ENCODE data around the gene RBFA.

Gene RBFA

DNA sequence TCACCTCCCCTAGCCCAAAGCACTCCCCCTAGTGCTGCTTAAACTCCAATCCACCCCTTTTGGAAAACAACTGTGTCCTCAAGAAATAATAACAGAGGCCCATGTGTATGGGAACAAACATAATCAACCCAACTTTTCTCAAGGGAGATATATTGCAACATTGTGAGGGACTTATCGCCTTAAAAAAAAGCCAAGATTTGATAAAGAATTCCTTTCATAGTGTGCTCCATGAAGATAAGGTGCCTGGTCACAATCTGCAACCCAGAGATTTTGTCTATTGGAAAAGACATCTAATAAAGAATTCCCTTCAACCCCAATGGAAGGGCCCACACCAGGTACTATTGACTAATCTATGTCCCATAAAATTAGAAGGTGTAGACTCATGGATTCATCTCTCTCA, 4.5 kb upstream of the RBFA start:
- no peak for DNase-seq (ENCODE audit: low spot score)

DNA sequence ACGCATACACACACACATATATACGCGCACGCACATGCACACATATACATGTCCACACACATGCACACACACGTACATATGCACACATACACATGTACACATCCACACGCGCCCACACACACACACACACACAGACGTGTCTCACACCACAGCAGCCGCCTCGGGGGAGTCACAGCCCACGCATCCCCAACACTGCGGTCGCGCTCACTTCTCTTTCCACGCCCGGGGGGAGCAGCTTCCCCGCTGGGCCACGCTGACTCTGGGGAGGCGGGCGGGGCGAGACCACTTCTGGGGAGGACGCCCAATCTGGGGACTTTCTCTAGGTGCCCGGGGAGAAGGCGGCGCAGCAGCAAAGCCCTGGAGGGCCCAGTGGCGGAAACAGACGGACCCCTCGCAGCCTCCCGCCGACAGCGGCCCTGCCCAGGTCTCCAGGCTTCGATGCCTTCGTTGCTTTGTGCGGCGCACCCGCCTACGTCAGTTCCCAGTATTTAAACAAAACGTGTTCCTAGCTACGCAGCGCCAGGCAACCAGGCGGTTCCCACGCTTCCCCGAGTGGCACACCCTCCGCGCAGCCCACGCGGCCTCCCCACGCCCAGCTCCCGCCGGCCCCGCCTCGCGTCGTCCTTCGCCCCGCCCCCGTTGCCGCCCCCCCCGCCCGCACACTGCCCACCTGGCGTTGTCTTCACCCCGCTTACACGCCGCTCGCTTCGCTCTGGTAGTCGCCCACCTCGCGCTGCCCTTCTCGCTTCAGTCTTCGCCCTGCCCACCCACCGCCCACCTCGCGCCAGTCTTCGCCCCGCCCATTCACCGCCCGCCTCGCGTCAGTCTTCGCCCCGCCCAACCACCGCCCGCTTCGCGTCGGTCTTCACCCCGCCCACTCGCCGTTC, 810 bp upstream of the RBFA start:
- no peak for DNase-seq (ENCODE audit: low spot score)

DNA sequence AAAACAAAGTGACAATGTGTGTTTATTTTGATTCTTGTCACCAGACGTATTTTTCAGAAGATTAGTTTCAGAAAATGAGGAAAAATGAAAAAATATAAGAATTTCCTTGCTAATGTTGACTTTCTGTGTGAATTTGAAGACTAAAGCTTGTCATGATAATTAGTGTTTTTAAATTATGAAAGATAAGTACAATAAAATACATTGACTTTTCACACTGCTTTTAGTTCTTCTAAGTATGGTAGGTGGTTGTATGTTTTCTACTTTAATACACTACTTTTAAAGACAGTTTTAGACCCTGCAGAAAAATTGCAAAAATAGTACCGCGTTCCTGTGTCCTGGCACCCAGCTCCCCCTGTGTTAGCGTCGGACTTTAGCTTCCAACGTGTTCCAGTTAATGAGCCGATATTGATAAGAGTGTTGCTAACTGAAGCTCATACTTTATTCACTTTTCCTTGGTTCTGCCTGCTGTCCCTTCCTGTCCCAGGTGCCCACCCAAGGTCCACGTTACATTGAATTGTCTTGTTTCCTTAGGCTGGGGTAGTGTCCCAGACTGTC, 695 bp downstream of the RBFA start:
- DNase-seq (ENCODE audit: low spot score), result no peak

DNA sequence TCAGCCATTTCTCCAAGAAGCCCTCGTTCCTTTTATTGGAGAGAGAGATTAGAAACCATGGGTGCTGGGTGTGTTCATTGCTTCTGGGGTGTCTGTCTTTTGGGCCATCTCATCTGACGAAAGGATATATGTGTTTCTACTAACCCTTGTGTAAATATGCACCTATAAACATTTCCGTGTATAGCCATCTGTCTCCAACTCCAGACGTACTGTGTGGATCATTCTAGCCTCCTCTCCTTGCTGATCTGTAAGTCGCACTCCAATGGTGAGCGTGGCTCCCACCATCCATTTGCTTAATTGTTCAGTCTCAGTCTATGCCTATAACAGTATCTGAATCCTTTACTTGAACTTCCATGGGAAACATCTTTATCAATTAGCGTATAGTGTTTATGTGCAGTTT, 1.8 kb downstream of the RBFA start:
- DNase-seq (ENCODE audit: low spot score), result no peak

DNA sequence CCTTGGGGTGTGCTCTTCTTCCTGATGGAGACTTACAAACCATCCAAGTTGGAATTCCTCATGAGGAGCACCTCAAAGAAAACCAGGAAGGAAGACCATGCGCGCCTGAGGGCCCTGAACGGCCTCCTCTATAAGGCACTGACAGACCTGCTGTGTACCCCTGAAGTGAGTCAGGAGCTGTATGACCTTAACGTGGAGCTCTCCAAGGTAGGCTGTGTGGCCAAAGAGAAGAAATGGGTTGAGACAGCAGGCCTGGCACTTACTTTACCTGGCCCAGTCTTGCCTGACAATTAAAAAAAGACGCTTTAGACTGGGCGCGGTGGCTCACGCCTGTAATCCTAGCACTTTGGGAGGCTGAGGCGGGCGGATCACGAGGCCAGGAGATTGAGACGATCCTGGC, 3.1 kb downstream of the RBFA start:
- DNase-seq (ENCODE audit: low spot score), result no peak

DNA sequence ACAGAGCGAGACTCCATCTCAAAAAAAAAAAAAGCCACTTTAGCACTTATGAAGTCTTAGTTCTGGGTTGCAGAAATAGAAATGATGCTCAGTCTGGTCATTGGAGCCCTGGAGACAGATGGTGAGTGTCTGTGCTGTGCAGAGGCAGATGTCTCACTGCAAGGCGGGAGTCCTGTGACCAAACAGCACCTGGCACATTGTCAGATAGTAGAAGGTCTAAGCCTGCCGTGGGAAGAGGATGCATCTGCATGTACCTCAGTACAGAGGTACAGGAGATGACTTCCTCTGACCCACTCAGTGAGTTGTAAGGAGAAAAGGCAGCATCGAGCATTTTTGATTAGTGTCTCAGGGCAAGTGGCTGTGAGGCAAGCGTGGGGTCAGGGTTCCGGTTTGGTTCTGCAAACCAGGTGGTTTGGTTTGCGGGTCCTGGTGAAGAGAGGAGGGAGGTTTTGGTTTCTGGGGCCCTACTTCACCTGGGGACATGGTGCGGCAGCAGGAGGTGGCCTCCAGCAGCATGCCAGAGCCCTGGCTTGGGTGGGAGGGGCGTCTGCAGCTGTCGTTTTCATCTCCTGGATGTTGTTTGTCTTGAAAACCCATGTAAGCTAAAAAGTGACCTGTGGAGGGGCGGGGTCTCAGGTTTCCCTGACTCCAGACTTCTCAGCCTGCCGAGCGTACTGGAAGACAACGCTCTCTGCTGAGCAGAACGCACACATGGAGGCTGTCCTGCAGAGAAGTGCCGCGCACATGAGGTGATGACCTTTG, 3.8 kb downstream of the RBFA start:
- DNase-seq (ENCODE audit: low spot score), result no peak

DNA sequence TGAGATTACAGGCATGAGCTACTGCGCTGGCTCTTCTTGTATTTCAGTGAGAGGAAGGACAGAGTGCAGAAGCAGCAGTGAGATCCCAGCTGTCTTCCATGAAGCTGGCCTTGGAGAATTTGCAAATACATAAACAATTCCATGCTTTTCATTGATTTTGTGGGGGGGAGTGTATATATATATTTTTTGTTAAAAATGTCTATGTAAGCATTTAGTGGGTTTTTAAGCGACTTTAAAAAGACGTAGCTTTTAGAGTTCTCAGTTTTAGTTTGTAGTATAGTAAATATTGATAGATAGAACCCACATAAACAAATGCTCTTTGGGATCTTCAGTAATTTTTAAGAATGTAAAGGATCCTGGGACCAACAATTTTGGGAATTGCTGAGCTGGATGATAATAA, 6.3 kb downstream of the RBFA start:
- no peak for DNase-seq (ENCODE audit: low spot score)

DNA sequence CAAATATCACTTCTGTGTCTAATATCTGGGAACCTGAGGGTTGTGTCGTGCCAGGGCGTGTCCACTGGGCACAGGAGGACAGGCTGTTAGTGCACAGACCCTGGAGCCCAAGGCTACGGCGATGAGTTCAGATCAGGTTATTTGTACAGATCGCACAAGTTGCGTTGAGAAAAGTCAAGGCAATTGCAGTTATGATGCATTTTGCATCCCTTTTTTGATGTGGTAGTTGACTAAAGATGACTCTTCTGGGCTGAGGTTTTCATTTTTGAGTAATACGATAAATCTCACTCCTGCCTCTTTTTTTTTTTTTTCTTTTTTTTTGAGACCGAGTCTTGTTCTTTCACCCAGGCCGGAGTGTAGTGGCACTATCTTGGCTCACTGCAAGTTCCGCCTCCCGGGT, 7.2 kb downstream of the RBFA start:
- DNase-seq (ENCODE audit: low spot score), result no peak

DNA sequence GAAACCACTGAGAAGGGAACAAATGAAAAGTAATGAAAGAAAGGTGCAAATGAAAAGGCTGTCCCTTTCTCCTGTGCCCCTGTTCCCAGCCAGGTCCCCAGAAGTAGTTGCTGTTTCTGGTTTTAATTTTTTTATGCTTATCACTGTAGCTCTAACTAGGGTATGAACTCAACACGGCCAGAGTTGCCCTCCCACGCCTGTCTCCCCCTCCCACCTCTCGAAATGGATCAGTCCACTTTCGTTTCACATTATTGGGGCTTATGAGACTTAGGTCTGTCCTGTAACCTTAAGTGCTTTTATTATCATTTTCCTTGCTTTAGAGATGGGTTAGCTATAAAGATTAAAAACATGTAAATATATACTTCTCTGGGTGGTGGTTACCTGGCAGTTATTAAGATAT, 8.6 kb downstream of the RBFA start:
- no peak for DNase-seq (ENCODE audit: low spot score)

DNA sequence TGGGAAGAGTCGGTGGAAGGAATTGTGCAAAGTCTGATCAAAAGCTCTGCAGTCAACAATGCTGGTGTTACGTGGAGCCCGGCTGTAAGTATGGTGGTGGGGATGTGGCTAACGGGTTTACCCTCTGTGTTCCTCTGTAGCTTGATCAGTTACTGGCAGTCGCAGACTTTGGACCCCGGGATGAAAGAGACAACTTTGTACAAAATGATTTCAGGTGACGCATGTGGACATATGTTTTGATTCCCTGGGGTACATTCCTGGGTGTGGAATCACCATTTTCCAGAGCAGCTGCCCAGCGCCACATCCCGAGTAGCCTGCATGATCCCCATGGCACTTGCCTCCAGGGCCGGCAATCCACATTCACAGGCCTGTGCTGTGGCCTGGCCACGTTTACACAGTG, 9.8 kb downstream of the RBFA start:
- no peak for DNase-seq (ENCODE audit: low spot score)

DNA sequence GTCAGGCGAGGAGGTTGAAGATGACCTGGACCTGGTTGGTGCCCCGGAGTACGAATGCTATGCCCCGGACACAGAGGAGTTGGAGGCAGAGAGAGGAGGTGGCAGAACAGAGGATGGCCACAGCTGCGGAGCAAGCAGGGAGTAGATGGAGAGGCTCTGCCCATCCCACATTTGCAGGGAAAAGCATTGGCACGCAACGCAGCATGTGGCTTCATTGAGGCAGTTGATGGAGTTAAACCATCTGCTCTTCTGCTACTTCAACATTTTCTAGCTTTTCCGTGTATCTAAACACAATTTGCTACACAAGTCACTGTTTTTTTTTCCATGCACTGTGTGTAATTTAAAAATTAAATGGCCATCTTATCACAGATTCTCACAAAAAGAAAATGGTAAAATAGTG, 11.8 kb downstream of the RBFA start:
- DNase-seq (ENCODE audit: low spot score), result no peak

DNA sequence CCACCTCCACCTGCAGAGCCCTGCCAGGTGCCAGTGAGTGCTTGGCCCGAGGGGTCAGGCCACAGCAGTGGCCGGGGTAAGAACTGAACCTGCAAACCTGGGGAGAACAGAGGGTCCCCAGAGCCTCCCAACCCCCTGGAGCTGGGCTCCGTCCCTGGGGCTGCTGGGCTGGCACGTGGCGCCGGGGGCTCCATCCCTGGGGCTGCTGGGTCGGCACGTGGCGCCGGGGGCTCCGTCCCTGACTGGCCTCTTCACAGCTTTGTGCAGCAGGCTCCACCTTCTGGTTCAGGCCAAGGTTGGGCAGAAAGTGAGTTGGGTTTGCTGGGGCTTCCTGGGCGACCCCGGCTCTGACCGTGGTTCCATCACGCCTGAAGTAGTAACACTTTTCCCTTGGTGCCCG, 12.2 kb downstream of the RBFA start:
- no peak for DNase-seq (ENCODE audit: low spot score)

DNA sequence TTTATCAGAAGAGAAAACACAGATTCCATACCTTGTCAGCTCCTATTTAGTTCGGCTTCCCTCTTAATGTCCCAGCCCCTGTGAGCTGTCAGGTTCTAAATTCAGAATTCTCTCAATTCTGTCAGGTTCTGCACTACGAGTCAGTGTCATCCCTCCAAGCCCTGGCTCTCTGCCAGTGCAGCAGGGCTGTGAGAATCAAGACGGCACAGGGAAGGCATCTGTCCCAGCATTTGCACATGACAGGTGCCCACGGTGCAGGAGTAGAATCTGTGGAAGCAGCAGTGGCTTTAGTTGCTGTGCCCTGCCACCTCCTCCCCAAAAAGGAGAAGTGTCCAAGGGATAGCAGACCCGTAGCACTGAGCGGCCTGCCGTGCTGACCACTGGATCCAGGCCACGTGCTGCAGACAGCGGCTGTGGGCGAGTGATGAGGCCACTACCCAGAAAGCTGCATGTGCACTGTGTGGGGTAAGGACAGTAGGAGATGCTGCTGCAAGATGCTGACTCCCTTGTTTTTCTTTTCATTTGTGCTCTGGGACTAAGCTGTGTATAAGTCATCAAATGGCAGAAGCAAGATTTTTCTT, 12.8 kb downstream of the RBFA start:
- DNase-seq (ENCODE audit: low spot score), result no peak

DNA sequence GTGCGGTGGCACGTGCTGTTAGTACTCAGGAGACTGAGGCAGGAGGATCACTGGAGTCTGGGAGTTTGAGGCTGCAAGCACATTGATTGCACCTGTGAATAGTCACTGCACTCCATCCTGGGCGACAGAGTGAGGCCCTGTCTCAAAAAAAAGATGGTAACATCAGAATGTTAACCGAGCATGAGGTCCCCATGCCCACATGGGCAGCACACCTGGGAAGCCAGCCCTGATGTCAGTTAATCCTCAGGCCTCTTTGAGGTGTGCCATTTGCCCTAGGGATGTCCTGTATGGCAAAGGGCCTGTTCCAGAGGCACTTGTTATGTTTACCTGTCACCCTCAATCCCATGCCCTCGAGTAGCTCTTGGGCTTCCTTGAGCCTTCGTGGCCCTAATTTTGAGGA, 16.6 kb downstream of the RBFA start:
- no peak for DNase-seq (ENCODE audit: low spot score)

DNA sequence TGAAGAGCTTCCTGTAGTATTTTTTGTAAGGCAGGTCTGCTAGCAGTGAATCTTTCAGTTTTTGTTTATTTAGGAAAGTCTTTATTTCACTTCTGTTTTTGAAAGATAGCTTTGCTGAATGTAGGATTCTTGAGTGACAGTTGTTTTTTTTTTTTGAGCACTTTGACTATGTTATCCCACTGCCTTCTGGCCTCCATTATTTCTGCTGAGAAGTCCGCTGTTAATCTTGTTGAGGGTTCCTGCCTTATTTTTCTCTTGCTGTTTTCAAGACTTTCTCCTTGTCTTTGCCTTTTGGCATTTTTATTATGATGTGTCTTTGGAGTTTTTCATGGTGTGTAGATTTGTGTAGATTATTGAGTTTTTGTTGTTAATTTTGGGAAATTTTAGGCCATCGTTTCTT, 21.9 kb downstream of the RBFA start:
- DNase-seq (ENCODE audit: low spot score), result no peak

DNA sequence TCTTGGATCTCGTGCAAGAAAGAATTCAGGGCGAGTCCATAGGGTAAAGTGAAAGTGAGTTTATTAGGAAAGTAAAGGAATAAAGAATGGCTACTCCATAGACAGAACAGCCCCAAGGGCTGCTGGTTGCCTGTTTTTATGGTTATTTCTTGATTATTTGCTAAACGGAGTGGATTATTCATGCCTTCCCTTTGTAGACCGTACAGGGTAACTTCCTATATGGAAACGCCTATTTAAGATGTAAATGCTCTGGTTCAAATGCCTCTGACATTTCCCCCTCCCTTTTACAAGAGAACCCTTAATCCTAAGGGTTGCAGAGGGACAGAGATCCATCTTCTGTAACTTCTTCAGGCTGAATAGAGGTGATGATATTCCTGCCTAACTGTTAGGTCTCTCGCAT, 25.7 kb downstream of the RBFA start:
- DNase-seq (ENCODE audit: low spot score), result no peak

DNA sequence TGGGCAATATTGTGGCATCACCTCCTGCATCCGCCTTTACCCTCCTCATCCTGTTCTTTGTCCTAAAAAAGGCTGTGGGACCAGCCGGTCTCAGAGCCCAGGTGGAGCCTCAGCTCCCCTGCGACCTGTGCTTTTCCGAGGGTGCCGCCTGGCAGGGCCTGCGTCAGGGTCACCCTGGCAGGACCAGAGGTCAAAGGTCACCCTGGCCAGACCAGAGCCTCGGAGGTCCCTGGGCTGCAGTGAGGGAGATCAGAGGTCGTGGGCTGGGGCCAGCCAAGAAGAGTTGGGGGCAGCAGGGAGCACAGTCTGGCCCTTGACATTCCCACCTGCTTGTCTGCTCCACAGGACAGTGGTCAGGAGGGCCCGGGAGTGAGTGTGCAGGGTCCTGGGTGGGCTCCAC, 31.5 kb downstream of the RBFA start:
- no peak for DNase-seq (ENCODE audit: low spot score)

DNA sequence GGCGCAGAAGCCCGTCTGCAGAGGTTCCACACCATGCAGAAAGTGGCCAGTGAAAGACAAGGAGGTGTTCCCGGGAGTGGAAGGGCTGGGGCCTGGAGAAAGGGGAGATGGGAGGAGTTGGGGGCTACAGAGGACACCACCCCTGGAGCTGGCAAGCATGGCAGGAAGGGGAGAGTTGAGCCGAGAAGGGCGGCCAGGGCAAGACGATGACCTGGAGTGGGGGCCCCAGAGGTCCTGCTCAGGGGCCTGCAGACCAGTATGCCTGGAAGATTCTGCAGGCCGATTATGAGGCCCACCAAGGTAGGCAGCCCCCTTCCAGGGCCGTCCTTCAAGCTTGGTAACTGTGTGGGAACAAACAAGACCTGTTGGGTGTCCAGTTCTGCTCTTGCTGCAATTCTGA, 33.1 kb downstream of the RBFA start:
- no peak for DNase-seq (ENCODE audit: low spot score)

DNA sequence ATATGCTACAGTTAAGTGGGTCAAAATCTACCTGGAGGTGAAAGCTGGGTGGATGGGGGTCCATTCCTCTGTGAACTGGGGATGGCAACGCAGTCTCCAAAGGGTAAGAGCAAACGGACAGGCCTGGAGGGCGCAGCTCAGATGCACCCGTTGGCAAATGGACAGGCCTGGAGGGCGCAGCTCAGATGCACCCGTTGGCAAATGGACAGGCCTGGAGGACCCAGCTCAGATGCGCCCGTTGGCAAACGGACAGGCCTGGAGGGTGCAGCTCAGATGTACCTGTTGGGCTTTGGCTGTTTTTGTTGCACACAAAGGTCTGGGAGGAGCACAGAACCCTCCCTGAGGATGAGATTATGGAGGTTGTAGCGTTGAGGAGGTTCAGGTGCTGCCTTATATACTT, 33.7 kb downstream of the RBFA start:
- no peak for DNase-seq (ENCODE audit: low spot score)

DNA sequence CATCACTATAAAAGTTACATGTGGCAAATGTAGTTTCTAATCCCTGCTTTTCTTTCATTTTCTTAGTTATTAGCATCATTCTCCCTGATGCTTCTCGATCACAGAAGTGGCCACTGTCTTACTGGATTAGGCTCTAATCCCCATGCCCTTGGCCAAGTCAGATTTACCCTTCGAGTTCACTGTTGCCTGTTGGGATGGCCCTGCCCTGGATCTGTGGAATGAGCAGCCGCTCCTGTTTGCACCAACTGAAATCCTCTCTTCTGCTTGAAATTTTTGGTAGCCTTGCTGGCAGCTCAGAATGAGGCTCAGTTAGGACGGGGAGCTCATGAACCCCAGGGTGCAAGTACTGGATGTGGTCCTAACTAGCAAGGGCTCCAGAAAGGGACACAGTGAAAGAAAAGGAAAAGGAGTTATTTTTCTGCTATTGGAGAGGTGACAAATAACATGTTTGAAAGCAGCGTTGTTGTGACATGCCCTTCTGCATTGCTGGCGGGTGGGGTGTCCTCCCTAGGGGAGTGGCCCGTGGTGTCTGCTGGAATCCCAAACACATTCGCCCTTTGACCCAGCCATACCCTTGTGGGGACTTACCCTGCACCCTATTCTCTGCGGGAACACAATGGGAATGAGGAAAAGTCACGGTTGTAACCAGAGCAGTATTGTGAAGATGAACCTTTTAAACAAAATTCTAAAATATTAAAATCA, 34.5 kb downstream of the RBFA start:
- DNase-seq (ENCODE audit: low spot score), result no peak

DNA sequence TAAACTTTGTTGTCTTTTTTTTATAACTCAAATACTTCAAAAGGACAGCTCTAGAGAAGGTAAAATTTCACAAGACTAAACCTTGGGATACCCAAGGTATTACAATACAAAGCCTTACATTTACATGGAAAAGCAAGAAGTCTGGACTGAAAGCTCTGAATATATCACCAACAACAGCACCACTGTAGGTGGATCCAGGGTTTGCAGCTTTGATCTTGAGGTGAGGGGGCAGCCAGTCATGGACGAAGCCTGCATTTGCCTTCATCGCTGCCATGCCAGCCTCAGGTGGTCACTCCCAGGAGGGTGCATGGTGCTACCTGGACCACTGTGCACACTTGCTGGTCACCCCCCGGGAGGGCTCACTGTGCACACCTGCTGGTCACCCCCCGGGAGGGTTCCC, 36.6 kb downstream of the RBFA start:
- DNase-seq (ENCODE audit: low spot score), result no peak

DNA sequence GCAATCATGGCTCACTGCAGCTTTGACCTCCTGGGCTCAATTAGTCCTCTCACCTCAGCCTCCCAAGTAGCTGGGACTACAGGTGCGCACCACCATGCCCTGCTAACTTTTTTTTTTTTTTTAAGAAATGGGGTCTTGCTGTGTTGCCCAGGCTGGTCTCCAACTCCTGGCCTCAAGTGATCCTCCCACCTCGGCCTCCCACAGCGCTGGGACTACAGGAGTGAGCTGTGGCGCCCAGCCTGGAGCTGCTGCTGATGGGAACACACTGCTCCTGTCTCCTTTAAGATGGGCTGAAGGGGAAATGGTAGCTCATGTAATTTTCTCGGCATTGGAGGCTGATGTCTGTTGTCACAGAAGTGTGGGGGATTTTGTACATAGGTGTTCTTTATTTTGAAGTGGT, 39.9 kb downstream of the RBFA start:
- DNase-seq (ENCODE audit: low spot score), result no peak

Data from kidney tubule cell (primary cell).